ENCODE data around the gene SBNO2. TPM values are rescaled to one million over a fixed set of nuclear protein-coding genes. Genes with fewer than 3 reads are reported as not detected.

Gene SBNO2
- total RNA-seq, 4 donors from 2014 or later = 22.2 to 49.8 (median 30.9) TPM

GRCh38 chr19:1154731-1155351 lies 19.2 kb downstream of the SBNO2 start:
- H3K27me3 ChIP-seq = no peaks in the 10 kb centered on the region
- peak overlapping the region; percentile 22 to 50 (median 38) for H3K4me3 ChIP-seq
- DNase-seq (peak; percentile 89 to 94), ATAC-seq (peak; percentile 82 to 90)
- peak; percentile 81 to 84 for TF ChIP-seq POLR2A (IDR thresholded peaks at IDR 0.05)
- no peak for TF ChIP-seq CTCF (IDR thresholded peaks at IDR 0.05 in 4 of 5, conservative IDR thresholded peaks at IDR 0.05 in 1 of 5)
- H3K4me1 ChIP-seq = peaks cover 48 to 52% of the 10 kb centered on the region in 2 donors
- H3K36me3 ChIP-seq = no peaks in the 10 kb centered on the region
- H3K9me3 ChIP-seq = no peaks in the 10 kb centered on the region
- intact Hi-C loops (cut with DNase I; ENCODE audit: low total_unique reads) = loop anchor here (5.0 kb wide), 3 partner anchors 43 to 87 kb away; partner anchors contain the start of genes ATP5F1D and GPX4
- peak overlapping the region; percentile 86 to 96 (median 92) for H3K27ac ChIP-seq
- in situ Hi-C loops (cut with MboI; ENCODE audit: low sequenced_read_pairs in 4 of 4) = no loop called here

GRCh38 chr19:1153891-1154730 lies 20.0 kb downstream of the SBNO2 start:
- DNase-seq (no peak), ATAC-seq (no peak)
- Histone ChIP-seq H3K27me3 (no peaks in the 10 kb centered on the region), H3K36me3 (peaks cover 0 to 6% of the 10 kb centered on the region in 2 donors), H3K9me3 (no peaks in the 10 kb centered on the region), H3K4me3 (peak overlapping the region in 3 of 4 donors; percentile 22 to 50 (median 31)), H3K27ac (peak overlapping the region; percentile 86 to 96 (median 92)), H3K4me1 (peaks cover 48 to 52% of the 10 kb centered on the region in 2 donors)
- intact Hi-C loops (cut with DNase I; ENCODE audit: low total_unique reads) (loop anchor here (2.0 to 5.0 kb wide), 3 partner anchors 21 to 88 kb away; partner anchors contain the start of genes ATP5F1D and SBNO2), in situ Hi-C loops (cut with MboI; ENCODE audit: low sequenced_read_pairs in 4 of 4) (no loop called here)
- TF ChIP-seq POLR2A (IDR thresholded peaks at IDR 0.05) = no peak
- TF ChIP-seq CTCF (IDR thresholded peaks at IDR 0.05 in 4 of 5, conservative IDR thresholded peaks at IDR 0.05 in 1 of 5) = no peak

- intact Hi-C loops (cut with DNase I; ENCODE audit: low total_unique reads) = loop anchor here (2.0 to 5.0 kb wide), 3 partner anchors 23 to 90 kb away; partner anchors contain the start of genes ATP5F1D and SBNO2
- H3K9me3 ChIP-seq = no peaks in the 10 kb centered on the region
- peak overlapping the region; percentile 79 to 90 (median 84) for H3K27ac ChIP-seq
- TF ChIP-seq CTCF (IDR thresholded peaks at IDR 0.05 in 4 of 5, conservative IDR thresholded peaks at IDR 0.05 in 1 of 5) = no peak
- peak; percentile 40 to 41 for TF ChIP-seq POLR2A (IDR thresholded peaks at IDR 0.05)
- peak; percentile 70 to 78 for ATAC-seq
- H3K4me3 ChIP-seq = peak overlapping the region; percentile 32 to 45 (median 40)
- in situ Hi-C loops (cut with MboI; ENCODE audit: low sequenced_read_pairs in 4 of 4) = no loop called here
- peaks cover 0 to 9% of the 10 kb centered on the region in 2 donors for H3K36me3 ChIP-seq
- no peaks in the 10 kb centered on the region for H3K27me3 ChIP-seq
- peak; percentile 45 to 76 for DNase-seq
- H3K4me1 ChIP-seq = peaks cover 48 to 52% of the 10 kb centered on the region in 2 donors
Measured at GRCh38 chr19:1151917-1152587, 22.0 kb downstream of the SBNO2 start.

GRCh38 chr19:1151037-1151724 lies 22.9 kb downstream of the SBNO2 start:
- DNase-seq (no peak), ATAC-seq (no peak)
- intact Hi-C loops (cut with DNase I; ENCODE audit: low total_unique reads) = loop anchor here (5.0 kb wide), 2 partner anchors 39 to 91 kb away; partner anchors contain the start of gene ATP5F1D
- in situ Hi-C loops (cut with MboI; ENCODE audit: low sequenced_read_pairs in 4 of 4) = no loop called here
- peaks cover 47 to 49% of the 10 kb centered on the region in 2 donors for H3K4me1 ChIP-seq
- TF ChIP-seq POLR2A (IDR thresholded peaks at IDR 0.05) = peak; percentile 9 to 30
- no peak for TF ChIP-seq CTCF (IDR thresholded peaks at IDR 0.05 in 4 of 5, conservative IDR thresholded peaks at IDR 0.05 in 1 of 5)
- no peaks in the 10 kb centered on the region for H3K27me3 ChIP-seq
- peak overlapping the region; percentile 79 to 90 (median 84) for H3K27ac ChIP-seq
- H3K36me3 ChIP-seq = peaks cover 0 to 12% of the 10 kb centered on the region in 2 donors
- H3K9me3 ChIP-seq = no peaks in the 10 kb centered on the region
- H3K4me3 ChIP-seq = peak overlapping the region in 2 of 4 donors; percentile 32 to 37
